SKM-1 (cell line): ENCODE results near the gene IDH3G.
"Not testable (repeated sequence)": the region's sequence is repeated elsewhere in the genome, so short reads cannot be mapped to it uniquely, and the experiment has no call there.

ENCODE experiments used
- DNase-seq: peaks from one replicate; lab custom pipeline; 2025; ENCODE audit not compliant: unreplicated experiment; lab: John Stamatoyannopoulos, UW

Gene IDH3G

GRCh38 chrX:153763298-153763932, 30.8 kb downstream of the IDH3G start:
- DNase-seq = no peak

- DNase-seq = no peak
Measured at GRCh38 chrX:153762626-153763173, 31.5 kb downstream of the IDH3G start.

- no peak for DNase-seq
Measured at GRCh38 chrX:153761863-153762262, 32.3 kb downstream of the IDH3G start.

GRCh38 chrX:153755136-153755535, 39.0 kb downstream of the IDH3G start:
- DNase-seq = no peak

GRCh38 chrX:153750127-153750774, 43.9 kb downstream of the IDH3G start:
- no peak for DNase-seq

- DNase-seq = not testable (repeated sequence)
Measured at GRCh38 chrX:153749017-153749416, 45.2 kb downstream of the IDH3G start.

- DNase-seq = not testable (repeated sequence)
Measured at GRCh38 chrX:153746991-153747390, 47.2 kb downstream of the IDH3G start.

GRCh38 chrX:153746359-153746758, 47.8 kb downstream of the IDH3G start:
- no peak for DNase-seq

GRCh38 chrX:153745067-153745433, 49.1 kb downstream of the IDH3G start:
- not testable (repeated sequence) for DNase-seq

- DNase-seq = no peak
Measured at GRCh38 chrX:153744210-153745066, 49.7 kb downstream of the IDH3G start.

- DNase-seq = not testable (repeated sequence)
Measured at GRCh38 chrX:153743468-153744209, 50.5 kb downstream of the IDH3G start.

GRCh38 chrX:153742796-153743467, 51.2 kb downstream of the IDH3G start:
- not testable (repeated sequence) for DNase-seq

GRCh38 chrX:153742111-153742510, 52.1 kb downstream of the IDH3G start:
- not testable (repeated sequence) for DNase-seq

GRCh38 chrX:153741446-153741845, 52.7 kb downstream of the IDH3G start:
- no peak for DNase-seq

GRCh38 chrX:153740631-153741222, 53.4 kb downstream of the IDH3G start:
- no peak for DNase-seq

- DNase-seq = no peak
Measured at GRCh38 chrX:153739754-153740486, 54.3 kb downstream of the IDH3G start.

GRCh38 chrX:153738056-153738605, 56.0 kb downstream of the IDH3G start:
- no peak for DNase-seq

- no peak for DNase-seq
Measured at GRCh38 chrX:153736871-153737441, 57.2 kb downstream of the IDH3G start.
